Liver (tissue), 9 donors: ENCODE data around the gene HSD11B1L. TPM values are rescaled to one million over a fixed set of nuclear protein-coding genes. Genes with fewer than 3 reads are reported as not detected.
"Not testable (repeated sequence)": the region's sequence is repeated elsewhere in the genome, so short reads cannot be mapped to it uniquely, and the experiment has no call there.

Source experiments
- DNase-seq: peaks from one replicate; pipeline ENCODE4 v3.0.0-alpha.2; 2017; ENCODE audit warnings: low spot score
- H3K27ac ChIP-seq, 2 donors: one replicate each; pipeline ENCODE4 v1.7.0; 2013; ENCODE audit warnings: inconsistent platforms in 2 of 2, low read length in 2 of 2, control low read depth in 1 of 2, low read depth in 1 of 2, mild to moderate bottlenecking in 1 of 2
- H3K27me3 ChIP-seq, 4 donors: one replicate each; pipeline versions ENCODE4 v1.6.1 to v1.7.0; 2013; ENCODE audit warnings: low read length in 3 of 4, inconsistent platforms in 1 of 4, mild to moderate bottlenecking in 1 of 4, moderate library complexity in 1 of 4; ENCODE audit not compliant: control insufficient read depth in 4 of 4, insufficient read depth in 4 of 4
- H3K36me3 ChIP-seq, 4 donors: one replicate each; pipeline versions ENCODE4 v1.6.1 to v1.7.0; 2013; ENCODE audit warnings: low read length in 3 of 4, mild to moderate bottlenecking in 3 of 4, low read depth in 1 of 4, moderate library complexity in 1 of 4; ENCODE audit not compliant: control insufficient read depth in 4 of 4, insufficient read depth in 3 of 4
- H3K4me1 ChIP-seq, 4 donors: one replicate each; pipeline versions ENCODE4 v1.6.1 to v1.7.0; 2013; ENCODE audit warnings: low read length in 3 of 4, mild to moderate bottlenecking in 3 of 4, moderate library complexity in 1 of 4; ENCODE audit not compliant: control insufficient read depth in 4 of 4, insufficient read depth in 4 of 4
- H3K4me3 ChIP-seq, 3 donors: one replicate each; pipeline versions ENCODE4 v1.6.1 to v1.7.0; 2013; ENCODE audit warnings: low read length in 3 of 3, control low read depth in 1 of 3, low read depth in 1 of 3, mild to moderate bottlenecking in 1 of 3
- H3K9ac ChIP-seq, 2 donors: one replicate each; pipeline ENCODE4 v1.7.0; 2013; ENCODE audit warnings: low read length in 2 of 2, mild to moderate bottlenecking in 2 of 2, moderate library complexity in 2 of 2, control low read depth in 1 of 2, low read depth in 1 of 2
- H3K9me3 ChIP-seq, 4 donors: one replicate each; pipeline versions ENCODE4 v1.6.1 to v1.7.0; 2013; ENCODE audit warnings: low read length in 3 of 4; ENCODE audit not compliant: control insufficient read depth in 4 of 4
- EGR1 ChIP-seq, 2 donors: IDR thresholded peaks; 2 replicates each; pipeline ENCODE4 v1.6.1; 2016 to 2018; ENCODE audit warnings: antibody characterized with exemption in 2 of 2, low read depth in 2 of 2
- FOXA1 ChIP-seq: IDR thresholded peaks from 2 replicates; pipeline ENCODE4 v1.6.1; 2016; ENCODE audit warnings: antibody characterized with exemption
- FOXA2 ChIP-seq: IDR thresholded peaks from 2 replicates; pipeline ENCODE4 v1.6.1; 2016; ENCODE audit warnings: antibody characterized with exemption
- GABPA ChIP-seq, 2 donors: IDR thresholded peaks in 1 of 2; conservative IDR thresholded peaks in 1 of 2; 2 replicates each; pipeline ENCODE4 v1.6.1; 2016; ENCODE audit warnings: antibody characterized with exemption in 2 of 2, mild to moderate bottlenecking in 1 of 2, moderate library complexity in 1 of 2
- HNF4A ChIP-seq, 2 donors: conservative IDR thresholded peaks; 2 replicates each; pipeline ENCODE4 v1.6.1; 2016; ENCODE audit warnings: antibody characterized with exemption in 2 of 2, mild to moderate bottlenecking in 2 of 2
- HNF4G ChIP-seq: IDR thresholded peaks from 2 replicates; pipeline ENCODE4 v1.6.1; 2016; ENCODE audit warnings: antibody characterized with exemption
- JUND ChIP-seq, 2 donors: IDR thresholded peaks; 2 replicates each; pipeline ENCODE4 v1.6.1; 2016; ENCODE audit warnings: antibody characterized with exemption in 2 of 2
- NR2F2 ChIP-seq: IDR thresholded peaks from 2 replicates; pipeline ENCODE4 v1.6.1; 2016; ENCODE audit warnings: antibody characterized with exemption
- RAD21 ChIP-seq, 2 donors: IDR thresholded peaks; 2 replicates each; pipeline ENCODE4 v1.6.1; 2016; ENCODE audit warnings: antibody characterized with exemption in 2 of 2, mild to moderate bottlenecking in 2 of 2
- RXRA ChIP-seq, 2 donors: IDR thresholded peaks; 2 replicates each; pipeline ENCODE4 v1.6.1; 2017 to 2018; ENCODE audit warnings: antibody characterized with exemption in 2 of 2, mild to moderate bottlenecking in 1 of 2
- SP1 ChIP-seq: IDR thresholded peaks from 2 replicates; pipeline ENCODE4 v1.6.1; 2018; ENCODE audit warnings: antibody characterized with exemption, mild to moderate bottlenecking
- TAF1 ChIP-seq: conservative IDR thresholded peaks from 2 replicates; pipeline ENCODE4 v1.6.1; 2016; ENCODE audit warnings: antibody characterized with exemption, mild to moderate bottlenecking
- YY1 ChIP-seq: IDR thresholded peaks from 2 replicates; pipeline ENCODE4 v1.6.1; 2016; ENCODE audit warnings: antibody characterized with exemption, mild to moderate bottlenecking
- WGBS: extraction: QIAGEN DNeasy Blood & Tissue Kit; methylation state at CpG from one replicate; pipeline ENCODE4 v1.1.7; 2013; 5-methylcytosine and 5-hydroxymethylcytosine counted together
- polyA plus RNA-seq, 2 donors: library from polyadenylated mRNA; stranded (reverse) in 1 of 2; unstranded in 1 of 2; fragments of 200-250 nt in 1 of 2; fragments of >200 nt in 1 of 2; fragmentation: Nextera tagmentation in 1 of 2; extraction: Ambion mirVana in 1 of 2; gene quantifications; one replicate each; pipeline versions ENCODE4 v1.2.1 to v1.2.3, GENCODE V29; 2013 to 2015
- total RNA-seq, 2 donors: library from RNA; depleted of rRNA; stranded (reverse); fragments of >200 nt; gene quantifications; one replicate each; pipeline ENCODE4 v1.2.3, GENCODE V29; 2014
- TF ChIP-seq, protein P1 (sequence below): IDR thresholded peaks from 2 replicates; pipeline ENCODE4 v1.6.1; 2016; ENCODE audit warnings: antibody characterized with exemption
- TF ChIP-seq, protein P2 (sequence below): IDR thresholded peaks from 2 replicates; pipeline ENCODE4 v1.6.1; 2016; ENCODE audit warnings: antibody characterized with exemption
- TF ChIP-seq, protein P3 (sequence below): fragments of 150-350 bp; IDR thresholded peaks from 2 replicates; pipeline ENCODE4 v1.5.1; 2017; ENCODE audit warnings: improper control_type of control experiment, low read depth, low read length; ENCODE audit not compliant: missing input control
- TF ChIP-seq, protein P4 (sequence below): IDR thresholded peaks from 2 replicates; pipeline ENCODE4 v1.6.1; 2016; ENCODE audit warnings: antibody characterized with exemption
- TF ChIP-seq, protein P5 (sequence below): IDR thresholded peaks from 2 replicates; pipeline ENCODE4 v1.6.1; 2016; ENCODE audit warnings: antibody characterized with exemption, mild to moderate bottlenecking
- donor health status: healthy.
- donor health status: healthy.
- donor health status: healthy.
- donor health status: healthy.
- donor health status: healthy.

Gene HSD11B1L
- total and polyA plus RNA-seq, 4 donors = 1.3 to 2.5 (median 1.9) TPM

DNA sequence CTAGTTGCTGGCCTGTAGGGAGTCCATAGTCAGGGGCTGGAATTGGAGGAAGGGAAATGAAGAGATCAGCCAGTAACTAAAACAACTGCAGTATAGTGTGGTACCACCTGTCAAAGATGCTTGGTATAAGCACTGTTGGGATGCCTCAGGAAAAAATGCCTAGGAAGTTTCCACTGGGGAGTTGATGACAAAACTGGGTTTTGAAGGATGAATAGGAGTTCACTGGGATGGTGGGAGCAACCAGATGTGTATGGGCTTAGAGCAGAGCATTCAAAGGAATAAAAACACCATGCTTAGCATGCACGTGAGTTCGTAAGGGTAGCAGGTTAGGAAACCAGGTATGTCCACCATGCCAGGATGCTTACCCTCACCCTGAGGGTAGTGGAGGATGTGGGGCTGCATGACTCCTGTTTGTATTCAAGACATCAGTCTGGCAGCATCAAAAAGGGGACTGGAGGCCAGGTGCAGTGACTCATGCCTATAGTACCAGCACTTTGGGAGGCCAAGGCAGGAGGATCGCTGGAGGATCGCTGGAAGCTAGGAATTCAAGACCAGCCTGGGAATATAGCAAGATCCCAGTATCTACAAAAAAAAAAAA is 46.7 kb downstream of the HSD11B1L start:
- Histone ChIP-seq H3K9me3 (no peaks in the 10 kb centered on the region), H3K4me1 (no peaks in the 10 kb centered on the region), H3K27me3 (no peaks in the 10 kb centered on the region), H3K36me3 (no peaks in the 10 kb centered on the region), H3K9ac (no peak overlapping the region), H3K4me3 (no peak overlapping the region), H3K27ac (no peak overlapping the region)
- WGBS = 89% methylated on average over 4 of the region's 4 CpGs
- TF ChIP-seq TAF1 (no peak), EGR1 (IDR thresholded peaks at IDR 0.05; ENCODE audit: low read depth in 2 of 2) (no peak), HNF4G (no peak), JUND (IDR thresholded peaks at IDR 0.05) (no peak), HNF4A (conservative IDR thresholded peaks at IDR 0.05) (no peak), SP1 (no peak), FOXA1 (no peak), RXRA (IDR thresholded peaks at IDR 0.05) (no peak), RAD21 (IDR thresholded peaks at IDR 0.05) (no peak), NR2F2 (no peak), YY1 (no peak), FOXA2 (no peak), GABPA (IDR thresholded peaks at IDR 0.05 in 1 of 2, conservative IDR thresholded peaks at IDR 0.05 in 1 of 2) (no peak)
- TF ChIP-seq, protein P1, sequence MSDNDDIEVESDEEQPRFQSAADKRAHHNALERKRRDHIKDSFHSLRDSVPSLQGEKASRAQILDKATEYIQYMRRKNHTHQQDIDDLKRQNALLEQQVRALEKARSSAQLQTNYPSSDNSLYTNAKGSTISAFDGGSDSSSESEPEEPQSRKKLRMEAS = no peak
- TF ChIP-seq, protein P2, sequence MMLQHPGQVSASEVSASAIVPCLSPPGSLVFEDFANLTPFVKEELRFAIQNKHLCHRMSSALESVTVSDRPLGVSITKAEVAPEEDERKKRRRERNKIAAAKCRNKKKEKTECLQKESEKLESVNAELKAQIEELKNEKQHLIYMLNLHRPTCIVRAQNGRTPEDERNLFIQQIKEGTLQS = no peak
- TF ChIP-seq, protein P3, sequence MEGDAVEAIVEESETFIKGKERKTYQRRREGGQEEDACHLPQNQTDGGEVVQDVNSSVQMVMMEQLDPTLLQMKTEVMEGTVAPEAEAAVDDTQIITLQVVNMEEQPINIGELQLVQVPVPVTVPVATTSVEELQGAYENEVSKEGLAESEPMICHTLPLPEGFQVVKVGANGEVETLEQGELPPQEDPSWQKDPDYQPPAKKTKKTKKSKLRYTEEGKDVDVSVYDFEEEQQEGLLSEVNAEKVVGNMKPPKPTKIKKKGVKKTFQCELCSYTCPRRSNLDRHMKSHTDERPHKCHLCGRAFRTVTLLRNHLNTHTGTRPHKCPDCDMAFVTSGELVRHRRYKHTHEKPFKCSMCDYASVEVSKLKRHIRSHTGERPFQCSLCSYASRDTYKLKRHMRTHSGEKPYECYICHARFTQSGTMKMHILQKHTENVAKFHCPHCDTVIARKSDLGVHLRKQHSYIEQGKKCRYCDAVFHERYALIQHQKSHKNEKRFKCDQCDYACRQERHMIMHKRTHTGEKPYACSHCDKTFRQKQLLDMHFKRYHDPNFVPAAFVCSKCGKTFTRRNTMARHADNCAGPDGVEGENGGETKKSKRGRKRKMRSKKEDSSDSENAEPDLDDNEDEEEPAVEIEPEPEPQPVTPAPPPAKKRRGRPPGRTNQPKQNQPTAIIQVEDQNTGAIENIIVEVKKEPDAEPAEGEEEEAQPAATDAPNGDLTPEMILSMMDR = no peak
- TF ChIP-seq, protein P4, sequence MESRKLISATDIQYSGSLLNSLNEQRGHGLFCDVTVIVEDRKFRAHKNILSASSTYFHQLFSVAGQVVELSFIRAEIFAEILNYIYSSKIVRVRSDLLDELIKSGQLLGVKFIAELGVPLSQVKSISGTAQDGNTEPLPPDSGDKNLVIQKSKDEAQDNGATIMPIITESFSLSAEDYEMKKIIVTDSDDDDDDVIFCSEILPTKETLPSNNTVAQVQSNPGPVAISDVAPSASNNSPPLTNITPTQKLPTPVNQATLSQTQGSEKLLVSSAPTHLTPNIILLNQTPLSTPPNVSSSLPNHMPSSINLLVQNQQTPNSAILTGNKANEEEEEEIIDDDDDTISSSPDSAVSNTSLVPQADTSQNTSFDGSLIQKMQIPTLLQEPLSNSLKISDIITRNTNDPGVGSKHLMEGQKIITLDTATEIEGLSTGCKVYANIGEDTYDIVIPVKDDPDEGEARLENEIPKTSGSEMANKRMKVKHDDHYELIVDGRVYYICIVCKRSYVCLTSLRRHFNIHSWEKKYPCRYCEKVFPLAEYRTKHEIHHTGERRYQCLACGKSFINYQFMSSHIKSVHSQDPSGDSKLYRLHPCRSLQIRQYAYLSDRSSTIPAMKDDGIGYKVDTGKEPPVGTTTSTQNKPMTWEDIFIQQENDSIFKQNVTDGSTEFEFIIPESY = no peak
- TF ChIP-seq, protein P5, sequence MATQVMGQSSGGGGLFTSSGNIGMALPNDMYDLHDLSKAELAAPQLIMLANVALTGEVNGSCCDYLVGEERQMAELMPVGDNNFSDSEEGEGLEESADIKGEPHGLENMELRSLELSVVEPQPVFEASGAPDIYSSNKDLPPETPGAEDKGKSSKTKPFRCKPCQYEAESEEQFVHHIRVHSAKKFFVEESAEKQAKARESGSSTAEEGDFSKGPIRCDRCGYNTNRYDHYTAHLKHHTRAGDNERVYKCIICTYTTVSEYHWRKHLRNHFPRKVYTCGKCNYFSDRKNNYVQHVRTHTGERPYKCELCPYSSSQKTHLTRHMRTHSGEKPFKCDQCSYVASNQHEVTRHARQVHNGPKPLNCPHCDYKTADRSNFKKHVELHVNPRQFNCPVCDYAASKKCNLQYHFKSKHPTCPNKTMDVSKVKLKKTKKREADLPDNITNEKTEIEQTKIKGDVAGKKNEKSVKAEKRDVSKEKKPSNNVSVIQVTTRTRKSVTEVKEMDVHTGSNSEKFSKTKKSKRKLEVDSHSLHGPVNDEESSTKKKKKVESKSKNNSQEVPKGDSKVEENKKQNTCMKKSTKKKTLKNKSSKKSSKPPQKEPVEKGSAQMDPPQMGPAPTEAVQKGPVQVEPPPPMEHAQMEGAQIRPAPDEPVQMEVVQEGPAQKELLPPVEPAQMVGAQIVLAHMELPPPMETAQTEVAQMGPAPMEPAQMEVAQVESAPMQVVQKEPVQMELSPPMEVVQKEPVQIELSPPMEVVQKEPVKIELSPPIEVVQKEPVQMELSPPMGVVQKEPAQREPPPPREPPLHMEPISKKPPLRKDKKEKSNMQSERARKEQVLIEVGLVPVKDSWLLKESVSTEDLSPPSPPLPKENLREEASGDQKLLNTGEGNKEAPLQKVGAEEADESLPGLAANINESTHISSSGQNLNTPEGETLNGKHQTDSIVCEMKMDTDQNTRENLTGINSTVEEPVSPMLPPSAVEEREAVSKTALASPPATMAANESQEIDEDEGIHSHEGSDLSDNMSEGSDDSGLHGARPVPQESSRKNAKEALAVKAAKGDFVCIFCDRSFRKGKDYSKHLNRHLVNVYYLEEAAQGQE = no peak
- DNase-seq = no peak

DNA sequence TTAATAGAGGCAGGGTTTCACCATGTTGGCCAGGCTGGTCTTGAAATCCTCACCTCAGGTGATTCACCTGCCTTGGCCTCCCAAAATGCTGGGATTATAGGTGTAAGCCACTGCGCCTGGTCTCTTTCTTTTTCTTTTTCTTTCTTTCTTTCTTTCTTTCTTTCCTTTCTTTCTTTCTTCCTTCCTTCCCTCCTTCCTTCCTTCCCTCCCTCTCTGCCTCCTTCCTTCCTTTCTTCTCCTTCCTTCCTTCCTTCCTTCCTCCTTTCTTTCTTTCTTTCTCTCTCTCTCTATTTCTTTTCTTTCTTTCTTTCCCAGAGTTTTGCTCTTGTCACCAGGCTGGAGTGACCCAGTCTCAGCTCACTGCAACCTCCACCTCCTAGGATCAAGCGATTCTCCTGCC is 52.3 kb downstream of the HSD11B1L start:
- 84% methylated on average over 2 of the region's 2 CpGs for whole genome bisulfite sequencing
- H3K27me3 ChIP-seq, H3K4me3 ChIP-seq, H3K36me3 ChIP-seq, H3K4me1 ChIP-seq, H3K9me3 ChIP-seq, H3K9ac ChIP-seq, DNase-seq, H3K27ac ChIP-seq: not testable (repeated sequence)
